ENCODE measurements around the gene CHD6.

DNA sequence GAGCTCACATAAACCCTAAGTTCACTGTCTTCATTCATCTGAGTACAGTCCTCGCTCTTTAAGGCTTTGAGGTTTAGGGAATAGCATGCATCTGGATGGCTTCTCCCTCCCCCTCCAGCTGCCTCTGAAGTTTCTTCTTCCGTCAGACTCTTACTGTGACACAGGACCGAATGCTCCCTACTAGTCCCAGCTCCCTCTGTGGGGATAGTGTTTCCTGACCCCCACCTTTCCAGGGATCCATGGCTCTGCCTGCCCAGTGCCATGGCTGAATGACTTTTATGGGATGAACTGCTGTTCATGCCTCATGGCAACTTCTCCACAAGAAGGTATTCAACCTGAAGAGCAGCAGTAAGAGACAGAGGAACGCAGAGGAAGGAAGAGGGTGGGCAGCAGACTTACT, 171.7 kb downstream of the CHD6 start:
- TF ChIP-seq, protein P1, sequence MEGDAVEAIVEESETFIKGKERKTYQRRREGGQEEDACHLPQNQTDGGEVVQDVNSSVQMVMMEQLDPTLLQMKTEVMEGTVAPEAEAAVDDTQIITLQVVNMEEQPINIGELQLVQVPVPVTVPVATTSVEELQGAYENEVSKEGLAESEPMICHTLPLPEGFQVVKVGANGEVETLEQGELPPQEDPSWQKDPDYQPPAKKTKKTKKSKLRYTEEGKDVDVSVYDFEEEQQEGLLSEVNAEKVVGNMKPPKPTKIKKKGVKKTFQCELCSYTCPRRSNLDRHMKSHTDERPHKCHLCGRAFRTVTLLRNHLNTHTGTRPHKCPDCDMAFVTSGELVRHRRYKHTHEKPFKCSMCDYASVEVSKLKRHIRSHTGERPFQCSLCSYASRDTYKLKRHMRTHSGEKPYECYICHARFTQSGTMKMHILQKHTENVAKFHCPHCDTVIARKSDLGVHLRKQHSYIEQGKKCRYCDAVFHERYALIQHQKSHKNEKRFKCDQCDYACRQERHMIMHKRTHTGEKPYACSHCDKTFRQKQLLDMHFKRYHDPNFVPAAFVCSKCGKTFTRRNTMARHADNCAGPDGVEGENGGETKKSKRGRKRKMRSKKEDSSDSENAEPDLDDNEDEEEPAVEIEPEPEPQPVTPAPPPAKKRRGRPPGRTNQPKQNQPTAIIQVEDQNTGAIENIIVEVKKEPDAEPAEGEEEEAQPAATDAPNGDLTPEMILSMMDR (conservative IDR thresholded peaks at IDR 0.05), result no peak
- no peak for TF ChIP-seq ZFX (IDR thresholded peaks at IDR 0.05)

Data from C4-2B (cell line).